Measurements from ENCODE around the gene NUSAP1. TPM values are rescaled to one million over a fixed set of nuclear protein-coding genes. Genes with fewer than 3 reads are reported as not detected.

NUSAP1 gene
- total RNA-seq, 2 donors from 2014 or later: 118 to 185 TPM

DNA sequence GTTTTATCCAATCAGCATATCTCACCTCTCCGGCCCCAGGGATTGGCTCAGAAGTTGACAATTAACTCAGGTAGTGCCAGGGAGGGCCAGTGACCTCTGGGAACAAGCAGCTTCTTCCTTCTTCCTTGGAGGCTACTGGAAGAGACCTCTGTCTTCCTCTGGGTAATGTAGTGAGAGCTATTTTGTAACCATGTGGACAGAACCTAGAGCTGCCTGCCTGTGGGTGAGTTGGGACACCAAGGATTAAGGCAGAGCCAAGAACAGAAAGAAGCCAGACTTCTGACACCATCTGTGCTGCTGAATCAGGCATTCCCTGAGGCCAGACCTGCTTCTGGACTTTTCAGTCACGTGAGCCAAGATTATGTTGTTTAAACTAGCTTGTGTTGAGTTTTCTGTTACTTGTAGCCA, 75.6 kb downstream of the NUSAP1 start:
- peak; percentile 67 for DNase-seq
- H3K4me1 ChIP-seq (ENCODE audit: control insufficient read depth, insufficient read depth, low read length): no peaks in the 10 kb centered on the region
- Mint-ChIP-seq H3K36me3 (ENCODE audit: low read depth) (no peaks in the 10 kb centered on the region), H3K27ac (no peak overlapping the region), H3K27me3 (ENCODE audit: insufficient read depth) (no peaks in the 10 kb centered on the region), H3K4me1 (peaks cover 6% of the 10 kb centered on the region), H3K9me3 (no peaks in the 10 kb centered on the region), H3K4me3 (no peak overlapping the region)
- H3K9ac ChIP-seq (ENCODE audit: extremely low read depth, low read length, poor library complexity, severe bottlenecking): no peak overlapping the region
- H3K36me3 ChIP-seq (ENCODE audit: control insufficient read depth, insufficient read depth, low read length): no peaks in the 10 kb centered on the region
- no peaks in the 10 kb centered on the region for H3K9me3 ChIP-seq (ENCODE audit: control insufficient read depth, low read length)
- no peak overlapping the region for H3K27ac ChIP-seq (ENCODE audit: low read depth, low read length)
- no peaks in the 10 kb centered on the region for H3K27me3 ChIP-seq (ENCODE audit: control insufficient read depth, insufficient read depth, low read length, poor library complexity, severe bottlenecking)
- WGBS, 2 experiments (ENCODE audit: insufficient coverage in 1 of 2, insufficient read length in 1 of 2): 90 to 93% methylated on average over 2 of the region's 2 CpGs
- no peak overlapping the region for H3K4me3 ChIP-seq (ENCODE audit: low read length)
- TF ChIP-seq, protein P1, sequence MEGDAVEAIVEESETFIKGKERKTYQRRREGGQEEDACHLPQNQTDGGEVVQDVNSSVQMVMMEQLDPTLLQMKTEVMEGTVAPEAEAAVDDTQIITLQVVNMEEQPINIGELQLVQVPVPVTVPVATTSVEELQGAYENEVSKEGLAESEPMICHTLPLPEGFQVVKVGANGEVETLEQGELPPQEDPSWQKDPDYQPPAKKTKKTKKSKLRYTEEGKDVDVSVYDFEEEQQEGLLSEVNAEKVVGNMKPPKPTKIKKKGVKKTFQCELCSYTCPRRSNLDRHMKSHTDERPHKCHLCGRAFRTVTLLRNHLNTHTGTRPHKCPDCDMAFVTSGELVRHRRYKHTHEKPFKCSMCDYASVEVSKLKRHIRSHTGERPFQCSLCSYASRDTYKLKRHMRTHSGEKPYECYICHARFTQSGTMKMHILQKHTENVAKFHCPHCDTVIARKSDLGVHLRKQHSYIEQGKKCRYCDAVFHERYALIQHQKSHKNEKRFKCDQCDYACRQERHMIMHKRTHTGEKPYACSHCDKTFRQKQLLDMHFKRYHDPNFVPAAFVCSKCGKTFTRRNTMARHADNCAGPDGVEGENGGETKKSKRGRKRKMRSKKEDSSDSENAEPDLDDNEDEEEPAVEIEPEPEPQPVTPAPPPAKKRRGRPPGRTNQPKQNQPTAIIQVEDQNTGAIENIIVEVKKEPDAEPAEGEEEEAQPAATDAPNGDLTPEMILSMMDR (conservative IDR thresholded peaks at IDR 0.05): no peak

DNA sequence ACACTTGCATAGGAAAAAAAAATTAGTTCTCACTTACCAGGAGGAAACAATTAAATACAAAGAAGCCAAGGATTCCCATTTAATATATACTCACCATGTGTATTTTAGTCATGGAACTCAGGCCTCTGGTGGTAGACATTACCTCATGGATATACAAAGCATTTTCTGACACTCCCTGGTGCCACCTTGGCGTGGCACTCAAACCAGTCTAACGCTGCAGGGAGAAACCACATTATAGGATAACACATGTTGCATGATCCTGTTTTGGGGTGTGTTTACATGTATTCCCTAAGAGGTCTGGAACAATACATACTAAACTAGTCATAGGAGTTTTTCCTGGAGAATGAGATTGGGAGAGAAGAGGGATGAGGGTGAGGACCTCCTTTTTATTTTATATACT, 78.3 kb downstream of the NUSAP1 start:
- no peaks in the 10 kb centered on the region for H3K4me1 ChIP-seq (ENCODE audit: control insufficient read depth, insufficient read depth, low read length)
- H3K9me3 ChIP-seq (ENCODE audit: control insufficient read depth, low read length): no peaks in the 10 kb centered on the region
- H3K27ac ChIP-seq (ENCODE audit: low read depth, low read length): no peak overlapping the region
- no peaks in the 10 kb centered on the region for H3K36me3 ChIP-seq (ENCODE audit: control insufficient read depth, insufficient read depth, low read length)
- H3K4me3 Mint-ChIP-seq: no peak overlapping the region
- H3K9ac ChIP-seq (ENCODE audit: extremely low read depth, low read length, poor library complexity, severe bottlenecking): no peak overlapping the region
- no peaks in the 10 kb centered on the region for H3K27me3 Mint-ChIP-seq (ENCODE audit: insufficient read depth)
- peaks cover 4% of the 10 kb centered on the region for H3K4me1 Mint-ChIP-seq
- TF ChIP-seq, protein P1 (conservative IDR thresholded peaks at IDR 0.05): no peak
- no peaks in the 10 kb centered on the region for H3K36me3 Mint-ChIP-seq (ENCODE audit: low read depth)
- no peak overlapping the region for H3K27ac Mint-ChIP-seq
- no peaks in the 10 kb centered on the region for H3K9me3 Mint-ChIP-seq
- DNase-seq: no peak
- H3K27me3 ChIP-seq (ENCODE audit: control insufficient read depth, insufficient read depth, low read length, poor library complexity, severe bottlenecking): no peaks in the 10 kb centered on the region
- H3K4me3 ChIP-seq (ENCODE audit: low read length): no peak overlapping the region
- 93% methylated on average over 2 of the region's 2 CpGs; no CpG with 5 or more reads in 1 of the 2 experiments for WGBS, 2 experiments (ENCODE audit: insufficient coverage in 1 of 2, insufficient read length in 1 of 2)

DNA sequence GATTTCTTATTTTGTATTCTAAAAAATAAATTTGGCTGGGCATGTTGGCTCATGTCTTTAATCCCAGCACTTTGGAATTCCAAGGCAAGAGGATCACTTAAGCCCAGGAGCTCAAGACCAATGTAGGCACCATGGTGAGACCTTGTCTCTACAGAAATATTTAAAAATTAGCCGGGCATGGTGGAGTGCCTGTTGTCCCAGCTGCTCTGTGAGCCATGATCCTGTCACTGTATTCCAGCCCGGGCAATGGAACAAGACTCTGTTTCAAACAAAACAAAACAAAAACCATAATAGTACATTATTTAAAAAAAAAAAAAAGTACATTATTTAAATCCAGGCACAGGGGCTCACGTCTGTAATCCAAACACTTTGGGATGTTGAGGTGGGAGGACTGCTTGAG, 78.8 kb downstream of the NUSAP1 start:
- no peak overlapping the region for H3K4me3 ChIP-seq (ENCODE audit: low read length)
- Mint-ChIP-seq H3K4me1 (peaks cover 8% of the 10 kb centered on the region), H3K27me3 (ENCODE audit: insufficient read depth) (no peaks in the 10 kb centered on the region), H3K36me3 (ENCODE audit: low read depth) (no peaks in the 10 kb centered on the region), H3K9me3 (no peaks in the 10 kb centered on the region), H3K4me3 (no peak overlapping the region), H3K27ac (no peak overlapping the region)
- TF ChIP-seq, protein P1 (conservative IDR thresholded peaks at IDR 0.05): no peak
- H3K9me3 ChIP-seq (ENCODE audit: control insufficient read depth, low read length): no peaks in the 10 kb centered on the region
- no peak for DNase-seq
- no peaks in the 10 kb centered on the region for H3K27me3 ChIP-seq (ENCODE audit: control insufficient read depth, insufficient read depth, low read length, poor library complexity, severe bottlenecking)
- 93 to 94% methylated on average over 2 to 3 of the region's 3 CpGs for WGBS, 2 experiments (ENCODE audit: insufficient coverage in 1 of 2, insufficient read length in 1 of 2)
- no peaks in the 10 kb centered on the region for H3K4me1 ChIP-seq (ENCODE audit: control insufficient read depth, insufficient read depth, low read length)
- no peak overlapping the region for H3K9ac ChIP-seq (ENCODE audit: extremely low read depth, low read length, poor library complexity, severe bottlenecking)
- H3K27ac ChIP-seq (ENCODE audit: low read depth, low read length): no peak overlapping the region
- no peaks in the 10 kb centered on the region for H3K36me3 ChIP-seq (ENCODE audit: control insufficient read depth, insufficient read depth, low read length)

Measured in endodermal cell (in vitro differentiated cells).